ENCODE results near the gene ATP5MC2. TPM values are rescaled to one million over a fixed set of nuclear protein-coding genes. Genes with fewer than 3 reads are reported as not detected.

Gene ATP5MC2
- total and polyA plus RNA-seq, 9 of the 15 experiments (the other 6 are each of a cell fraction or from before 2014, with no cell fraction given), result 314 to 1,208 (median 468) TPM

GRCh38 chr12:53623548-53624385, 52.1 kb downstream of the ATP5MC2 start (continued):
- TF ChIP-seq NONO (IDR thresholded peaks at IDR 0.05; ENCODE audit: low read depth in 2 of 2, low read length in 1 of 2), result no peak
- TF ChIP-seq BHLHE40 (IDR thresholded peaks at IDR 0.05; ENCODE audit: low read length), result no peak
- TF ChIP-seq RBBP5 (IDR thresholded peaks at IDR 0.05; ENCODE audit: borderline replicate concordance, insufficient read depth, low read length, poor library complexity, severe bottlenecking), result peak; percentile 30
- TF ChIP-seq, protein P1, sequence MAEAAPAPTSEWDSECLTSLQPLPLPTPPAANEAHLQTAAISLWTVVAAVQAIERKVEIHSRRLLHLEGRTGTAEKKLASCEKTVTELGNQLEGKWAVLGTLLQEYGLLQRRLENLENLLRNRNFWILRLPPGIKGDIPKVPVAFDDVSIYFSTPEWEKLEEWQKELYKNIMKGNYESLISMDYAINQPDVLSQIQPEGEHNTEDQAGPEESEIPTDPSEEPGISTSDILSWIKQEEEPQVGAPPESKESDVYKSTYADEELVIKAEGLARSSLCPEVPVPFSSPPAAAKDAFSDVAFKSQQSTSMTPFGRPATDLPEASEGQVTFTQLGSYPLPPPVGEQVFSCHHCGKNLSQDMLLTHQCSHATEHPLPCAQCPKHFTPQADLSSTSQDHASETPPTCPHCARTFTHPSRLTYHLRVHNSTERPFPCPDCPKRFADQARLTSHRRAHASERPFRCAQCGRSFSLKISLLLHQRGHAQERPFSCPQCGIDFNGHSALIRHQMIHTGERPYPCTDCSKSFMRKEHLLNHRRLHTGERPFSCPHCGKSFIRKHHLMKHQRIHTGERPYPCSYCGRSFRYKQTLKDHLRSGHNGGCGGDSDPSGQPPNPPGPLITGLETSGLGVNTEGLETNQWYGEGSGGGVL (CRISPR knock-in tag; IDR thresholded peaks at IDR 0.05), result no peak
- TF ChIP-seq BCOR (IDR thresholded peaks at IDR 0.05), result no peak
- TF ChIP-seq, protein P2, sequence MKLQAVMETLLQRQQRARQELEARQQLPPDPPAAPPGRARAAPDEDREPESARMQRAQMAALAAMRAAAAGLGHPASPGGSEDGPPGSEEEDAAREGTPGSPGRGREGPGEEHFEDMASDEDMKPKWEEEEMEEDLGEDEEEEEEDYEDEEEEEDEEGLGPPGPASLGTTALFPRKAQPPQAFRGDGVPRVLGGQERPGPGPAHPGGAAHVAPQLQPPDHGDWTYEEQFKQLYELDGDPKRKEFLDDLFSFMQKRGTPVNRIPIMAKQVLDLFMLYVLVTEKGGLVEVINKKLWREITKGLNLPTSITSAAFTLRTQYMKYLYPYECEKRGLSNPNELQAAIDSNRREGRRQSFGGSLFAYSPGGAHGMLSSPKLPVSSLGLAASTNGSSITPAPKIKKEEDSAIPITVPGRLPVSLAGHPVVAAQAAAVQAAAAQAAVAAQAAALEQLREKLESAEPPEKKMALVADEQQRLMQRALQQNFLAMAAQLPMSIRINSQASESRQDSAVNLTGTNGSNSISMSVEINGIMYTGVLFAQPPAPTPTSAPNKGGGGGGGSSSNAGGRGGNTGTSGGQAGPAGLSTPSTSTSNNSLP (IDR thresholded peaks at IDR 0.05; ENCODE audit: borderline replicate concordance, low read depth, low read length), result no peak
- peak; percentile 17 for TF ChIP-seq BRD9 (IDR thresholded peaks at IDR 0.05; ENCODE audit: low read depth, partially characterized antibody)
- TF ChIP-seq ZNF133 (CRISPR knock-in tag; IDR thresholded peaks at IDR 0.05), result no peak
- peak; percentile 44 for TF ChIP-seq CXXC5 (CRISPR knock-in tag; IDR thresholded peaks at IDR 0.05)
- peak; percentile 56 for TF ChIP-seq HMBOX1 (IDR thresholded peaks at IDR 0.05)
- 0 out of 2 replicates have a peak, but pooled peaks have one; percentile 14 for TF ChIP-seq ILF3 (IDR thresholded peaks at IDR 0.05; ENCODE audit: borderline replicate concordance)
- no peak for TF ChIP-seq CBX8 (IDR thresholded peaks at IDR 0.05; ENCODE audit: borderline replicate concordance, extremely low read depth, low read depth, low read length, poor library complexity, severe bottlenecking)
- TF ChIP-seq, protein P3, sequence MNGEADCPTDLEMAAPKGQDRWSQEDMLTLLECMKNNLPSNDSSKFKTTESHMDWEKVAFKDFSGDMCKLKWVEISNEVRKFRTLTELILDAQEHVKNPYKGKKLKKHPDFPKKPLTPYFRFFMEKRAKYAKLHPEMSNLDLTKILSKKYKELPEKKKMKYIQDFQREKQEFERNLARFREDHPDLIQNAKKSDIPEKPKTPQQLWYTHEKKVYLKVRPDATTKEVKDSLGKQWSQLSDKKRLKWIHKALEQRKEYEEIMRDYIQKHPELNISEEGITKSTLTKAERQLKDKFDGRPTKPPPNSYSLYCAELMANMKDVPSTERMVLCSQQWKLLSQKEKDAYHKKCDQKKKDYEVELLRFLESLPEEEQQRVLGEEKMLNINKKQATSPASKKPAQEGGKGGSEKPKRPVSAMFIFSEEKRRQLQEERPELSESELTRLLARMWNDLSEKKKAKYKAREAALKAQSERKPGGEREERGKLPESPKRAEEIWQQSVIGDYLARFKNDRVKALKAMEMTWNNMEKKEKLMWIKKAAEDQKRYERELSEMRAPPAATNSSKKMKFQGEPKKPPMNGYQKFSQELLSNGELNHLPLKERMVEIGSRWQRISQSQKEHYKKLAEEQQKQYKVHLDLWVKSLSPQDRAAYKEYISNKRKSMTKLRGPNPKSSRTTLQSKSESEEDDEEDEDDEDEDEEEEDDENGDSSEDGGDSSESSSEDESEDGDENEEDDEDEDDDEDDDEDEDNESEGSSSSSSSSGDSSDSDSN (IDR thresholded peaks at IDR 0.05; ENCODE audit: borderline replicate concordance in 1 of 2, low read depth in 2 of 2, low read length in 2 of 2), result peak in 1 of 2 experiments; percentile 51; a peak in 1 of 4 replicates
- no peak for TF ChIP-seq ZNF143 (CRISPR knock-in tag; IDR thresholded peaks at IDR 0.05)
- TF ChIP-seq, protein P4, sequence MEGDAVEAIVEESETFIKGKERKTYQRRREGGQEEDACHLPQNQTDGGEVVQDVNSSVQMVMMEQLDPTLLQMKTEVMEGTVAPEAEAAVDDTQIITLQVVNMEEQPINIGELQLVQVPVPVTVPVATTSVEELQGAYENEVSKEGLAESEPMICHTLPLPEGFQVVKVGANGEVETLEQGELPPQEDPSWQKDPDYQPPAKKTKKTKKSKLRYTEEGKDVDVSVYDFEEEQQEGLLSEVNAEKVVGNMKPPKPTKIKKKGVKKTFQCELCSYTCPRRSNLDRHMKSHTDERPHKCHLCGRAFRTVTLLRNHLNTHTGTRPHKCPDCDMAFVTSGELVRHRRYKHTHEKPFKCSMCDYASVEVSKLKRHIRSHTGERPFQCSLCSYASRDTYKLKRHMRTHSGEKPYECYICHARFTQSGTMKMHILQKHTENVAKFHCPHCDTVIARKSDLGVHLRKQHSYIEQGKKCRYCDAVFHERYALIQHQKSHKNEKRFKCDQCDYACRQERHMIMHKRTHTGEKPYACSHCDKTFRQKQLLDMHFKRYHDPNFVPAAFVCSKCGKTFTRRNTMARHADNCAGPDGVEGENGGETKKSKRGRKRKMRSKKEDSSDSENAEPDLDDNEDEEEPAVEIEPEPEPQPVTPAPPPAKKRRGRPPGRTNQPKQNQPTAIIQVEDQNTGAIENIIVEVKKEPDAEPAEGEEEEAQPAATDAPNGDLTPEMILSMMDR (IDR thresholded peaks at IDR 0.05 in 2 of 3, conservative IDR thresholded peaks at IDR 0.05 in 1 of 3; ENCODE audit: insufficient read depth in 2 of 3, low read depth in 1 of 3, low read length in 3 of 3), result 0 out of 6 replicates have a peak, but pooled peaks of 1 of the 3 experiments have one; percentile 1
- TF ChIP-seq SNRNP70 (optimal IDR thresholded peaks at IDR 0.05; ENCODE audit: low read depth, low read length), result no peak

Measured in K562 (cell line).